GM15510 (cell line): ENCODE measurements around the gene TSHZ2.

Source experiments
- POLR2A ChIP-seq: IDR thresholded peaks from 3 replicates; pipeline ENCODE4 v1.6.1; 2011; ENCODE audit warnings: borderline replicate concordance; ENCODE audit not compliant: insufficient read length; ENCODE audit errors: extremely low read depth

Gene TSHZ2

GRCh38 chr20:53124075-53124551 lies 152.0 kb downstream of the TSHZ2 start:
- no peak for TF ChIP-seq POLR2A

DNA sequence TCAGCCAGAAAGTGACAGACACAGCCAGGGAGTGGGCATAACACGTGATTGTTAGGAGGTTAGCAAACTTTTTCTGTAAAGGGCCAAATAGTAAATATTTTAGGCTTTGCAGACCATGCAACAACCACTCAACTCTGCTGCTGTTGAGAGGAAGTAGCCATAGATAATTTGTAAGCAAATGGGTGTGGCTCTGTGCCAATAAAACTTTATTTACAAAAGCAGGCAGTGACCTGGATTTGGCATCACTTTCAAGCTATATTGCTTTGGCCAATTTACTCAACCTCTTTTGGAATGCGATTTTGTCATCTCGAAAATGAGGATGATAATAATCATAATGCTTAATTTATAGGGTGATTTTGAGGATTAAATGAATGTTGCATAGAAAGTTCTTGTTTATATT lies 152.6 kb downstream of the TSHZ2 start:
- no peak for TF ChIP-seq POLR2A

DNA sequence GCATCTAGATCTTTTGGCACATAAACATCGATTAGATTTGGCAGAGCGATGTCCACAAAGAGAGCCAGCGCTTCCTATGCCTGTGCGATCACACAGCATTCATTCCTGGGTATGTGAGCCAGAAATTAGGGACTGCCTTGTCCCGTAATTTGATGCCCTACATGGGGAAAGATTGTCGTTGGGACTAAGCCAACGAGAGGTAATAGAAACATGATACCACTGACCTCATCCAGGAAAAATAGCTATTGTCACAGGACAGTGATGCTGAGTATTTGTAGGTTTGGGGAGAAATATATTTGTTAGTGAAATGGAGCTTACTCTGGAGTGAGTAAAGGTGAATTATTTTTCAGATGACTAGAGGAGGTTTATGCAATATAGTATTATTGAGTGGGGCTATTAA lies 154.0 kb downstream of the TSHZ2 start:
- no peak for TF ChIP-seq POLR2A

DNA sequence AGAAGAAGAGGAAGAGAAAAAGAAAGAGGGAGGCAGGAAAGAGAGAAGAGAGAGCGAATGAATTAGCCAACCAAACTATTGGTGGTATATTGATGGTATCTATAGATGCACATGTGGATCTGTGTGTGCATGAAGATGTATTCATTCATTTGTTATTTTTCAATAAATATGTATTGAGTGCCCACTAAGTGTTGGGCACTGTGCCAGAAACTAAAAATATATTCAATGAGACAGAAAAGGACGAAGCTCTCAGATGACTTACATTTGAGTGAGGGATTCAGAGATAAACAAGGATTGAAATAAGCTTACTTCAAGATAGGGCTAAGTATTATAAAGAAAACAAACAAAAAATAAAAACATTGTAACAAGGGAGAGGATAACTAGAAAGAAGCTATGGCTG lies 154.9 kb downstream of the TSHZ2 start:
- no peak for TF ChIP-seq POLR2A

- no peak for TF ChIP-seq POLR2A
These were observed 155.8 kb downstream of the TSHZ2 start for GRCh38 chr20:53128004-53128403.

DNA sequence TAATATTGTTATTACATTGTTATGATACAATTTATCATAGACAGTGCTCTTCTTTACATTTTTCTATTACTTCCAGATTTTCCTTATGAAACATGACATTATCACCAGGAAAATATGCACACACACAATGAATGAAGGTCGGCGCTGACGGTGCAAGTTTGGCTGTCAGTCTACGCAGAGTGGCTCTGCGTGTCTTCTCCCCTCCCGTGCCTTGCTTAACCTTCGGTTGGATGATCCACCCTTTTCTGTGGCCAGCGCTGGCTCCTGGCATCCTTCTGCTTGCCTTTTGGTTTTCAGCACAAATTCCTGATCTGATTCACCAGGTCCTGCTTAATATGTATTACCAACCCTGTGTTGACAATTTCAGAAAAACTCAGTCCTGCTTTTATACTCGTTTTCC lies 157.4 kb downstream of the TSHZ2 start:
- TF ChIP-seq POLR2A, result no peak

- no peak for TF ChIP-seq POLR2A
These were observed 158.6 kb downstream of the TSHZ2 start for GRCh38 chr20:53130795-53131194.

DNA sequence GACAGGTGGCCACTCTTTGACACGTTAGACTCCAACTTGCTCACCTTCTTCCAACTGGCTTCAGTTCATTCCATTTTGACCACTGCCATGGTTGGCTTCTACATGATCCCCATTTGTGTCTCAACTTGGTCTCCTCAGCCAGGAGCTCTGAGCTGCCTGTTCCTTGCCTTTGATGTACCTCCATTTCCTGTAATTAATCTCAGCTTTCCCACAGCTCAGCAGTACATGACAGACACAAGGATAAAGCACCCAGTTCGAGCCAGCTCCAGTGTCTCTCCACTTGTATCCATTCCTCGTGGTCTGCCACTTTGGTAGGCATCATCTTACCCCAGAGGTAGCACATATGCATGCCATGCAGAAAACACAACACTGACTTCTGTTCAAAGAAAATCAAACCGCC lies 161.0 kb downstream of the TSHZ2 start:
- no peak for TF ChIP-seq POLR2A

DNA sequence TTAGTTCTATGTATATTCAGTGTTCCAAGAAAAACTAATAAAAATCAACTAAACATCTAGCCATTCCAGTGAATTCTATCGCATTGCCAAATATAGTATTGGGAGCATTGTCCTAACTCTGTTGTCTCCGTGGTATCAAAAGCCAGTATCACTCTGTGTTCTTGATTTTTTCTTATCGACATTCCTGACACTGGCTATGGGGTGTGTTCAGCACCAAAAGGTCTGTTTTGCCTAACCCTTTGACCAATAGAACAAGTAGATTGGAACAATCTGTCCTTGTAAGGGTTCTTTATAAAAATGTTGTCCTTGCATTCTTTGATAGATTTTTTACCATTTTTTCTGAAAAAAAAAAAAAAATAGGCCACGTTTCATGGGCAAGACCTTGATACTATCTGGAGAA lies 161.5 kb downstream of the TSHZ2 start:
- no peak for TF ChIP-seq POLR2A

DNA sequence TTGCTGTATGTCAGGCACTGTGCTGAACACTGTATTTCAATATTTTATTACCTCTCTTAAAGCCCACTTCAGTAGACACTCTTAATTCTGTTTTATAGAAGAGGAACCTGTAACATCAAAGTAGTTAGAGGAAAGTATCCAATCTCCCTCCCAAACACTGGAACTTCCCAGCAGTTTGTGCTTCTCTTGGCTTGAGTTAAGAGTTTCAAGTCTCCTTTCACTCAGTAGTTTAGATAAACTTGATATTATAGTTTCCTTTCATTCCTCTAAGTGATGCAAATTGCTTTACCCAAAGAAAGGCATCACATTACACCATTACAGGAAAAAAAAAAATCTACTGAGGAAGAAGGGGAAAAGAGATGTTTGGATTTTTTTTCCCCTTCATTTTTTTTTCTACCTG lies 164.3 kb downstream of the TSHZ2 start:
- no peak for TF ChIP-seq POLR2A

DNA sequence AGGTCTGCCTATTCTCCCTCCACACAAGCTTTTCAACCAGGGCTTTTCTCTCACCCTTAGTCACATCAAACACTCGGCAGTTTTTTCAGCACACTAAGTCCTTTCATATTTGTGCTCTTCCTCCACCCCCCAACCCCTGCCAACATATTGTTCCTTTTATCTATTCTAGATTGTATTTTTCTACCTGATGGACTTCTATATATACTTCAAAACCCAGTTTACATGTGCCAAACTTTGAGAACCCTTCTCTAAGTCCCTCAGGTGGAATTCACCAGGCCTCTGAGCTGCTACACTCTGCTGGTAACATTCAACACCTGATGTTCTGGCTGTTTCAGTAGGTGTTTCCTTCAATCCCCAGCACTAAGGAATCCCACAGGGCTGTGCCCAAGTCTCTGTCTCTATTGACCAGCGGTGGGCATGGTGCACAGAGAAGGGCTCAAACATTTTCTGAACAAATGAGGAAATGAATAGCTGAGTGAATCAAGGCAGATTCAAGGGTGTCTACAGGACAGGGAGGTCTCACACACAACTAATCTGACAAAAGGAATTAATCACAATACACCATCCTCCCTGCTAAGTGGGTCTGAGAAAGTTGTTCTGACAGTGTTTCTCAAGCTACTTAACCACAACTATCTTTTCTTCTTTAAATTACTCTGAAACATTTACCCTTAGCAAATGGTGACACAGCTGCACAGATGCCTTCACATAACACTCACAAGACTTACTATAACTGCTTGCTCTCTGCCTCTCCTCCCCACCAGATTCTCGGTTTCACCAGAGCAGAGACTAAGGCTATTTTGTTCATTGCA lies 166.5 kb downstream of the TSHZ2 start:
- TF ChIP-seq POLR2A, result no peak

GRCh38 chr20:53141201-53142050 lies 169.3 kb downstream of the TSHZ2 start:
- no peak for TF ChIP-seq POLR2A

- TF ChIP-seq POLR2A, result no peak
These were observed 170.3 kb downstream of the TSHZ2 start for GRCh38 chr20:53142225-53143127.

DNA sequence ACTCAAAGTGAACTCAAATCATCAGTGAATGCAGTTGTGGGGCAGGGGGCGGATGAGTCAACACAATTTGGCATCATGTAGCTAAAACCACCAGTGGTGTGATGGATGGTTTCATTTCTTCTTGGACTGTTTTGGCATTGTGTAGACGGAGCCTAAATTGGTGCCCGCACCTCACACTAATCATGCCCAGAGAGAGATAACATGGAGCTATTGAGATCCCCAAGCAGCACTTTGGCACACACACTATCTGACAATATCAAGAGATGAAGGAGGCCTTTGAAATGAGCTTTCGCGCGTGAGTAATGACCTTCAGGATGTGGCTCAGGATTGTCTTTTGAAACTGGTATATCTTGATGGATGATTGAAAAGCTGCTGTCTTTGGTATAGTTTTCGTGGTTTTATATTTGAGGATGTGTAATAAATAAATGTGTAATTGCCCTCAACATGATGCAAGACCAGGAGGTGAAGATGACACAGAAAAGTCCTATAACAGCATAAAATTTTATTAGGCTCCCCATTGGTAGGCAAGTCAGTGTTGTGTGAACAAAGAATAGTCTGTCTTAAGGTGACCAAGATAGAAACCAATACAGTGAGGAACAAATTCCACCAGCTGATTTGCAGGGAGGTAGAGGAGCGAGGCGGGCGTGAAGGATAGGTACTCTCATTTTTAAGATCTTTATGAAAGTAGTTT lies 174.2 kb downstream of the TSHZ2 start:
- TF ChIP-seq POLR2A, result no peak
